Measurements from ENCODE around the gene RBM33.

DNA sequence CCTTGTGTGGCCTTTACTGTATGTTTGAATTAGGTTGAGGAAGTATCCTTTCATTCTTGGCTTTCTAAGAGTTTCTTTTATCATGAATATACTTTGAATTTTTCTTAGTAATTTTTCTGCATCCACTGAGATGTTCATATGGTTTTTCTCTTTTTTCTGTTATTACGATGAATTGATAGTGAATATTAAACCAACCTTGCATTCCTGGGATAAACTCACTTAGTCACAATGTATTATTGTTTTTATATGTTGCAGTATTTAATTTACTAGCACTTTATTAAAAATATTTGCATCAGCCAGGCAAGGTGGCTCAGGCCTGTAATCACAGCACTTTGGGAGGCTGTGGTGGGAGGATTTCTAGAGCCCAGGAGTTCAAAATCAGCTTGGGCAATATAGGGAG is 15.3 kb upstream of the RBM33 start:
- TF ChIP-seq, protein P1, sequence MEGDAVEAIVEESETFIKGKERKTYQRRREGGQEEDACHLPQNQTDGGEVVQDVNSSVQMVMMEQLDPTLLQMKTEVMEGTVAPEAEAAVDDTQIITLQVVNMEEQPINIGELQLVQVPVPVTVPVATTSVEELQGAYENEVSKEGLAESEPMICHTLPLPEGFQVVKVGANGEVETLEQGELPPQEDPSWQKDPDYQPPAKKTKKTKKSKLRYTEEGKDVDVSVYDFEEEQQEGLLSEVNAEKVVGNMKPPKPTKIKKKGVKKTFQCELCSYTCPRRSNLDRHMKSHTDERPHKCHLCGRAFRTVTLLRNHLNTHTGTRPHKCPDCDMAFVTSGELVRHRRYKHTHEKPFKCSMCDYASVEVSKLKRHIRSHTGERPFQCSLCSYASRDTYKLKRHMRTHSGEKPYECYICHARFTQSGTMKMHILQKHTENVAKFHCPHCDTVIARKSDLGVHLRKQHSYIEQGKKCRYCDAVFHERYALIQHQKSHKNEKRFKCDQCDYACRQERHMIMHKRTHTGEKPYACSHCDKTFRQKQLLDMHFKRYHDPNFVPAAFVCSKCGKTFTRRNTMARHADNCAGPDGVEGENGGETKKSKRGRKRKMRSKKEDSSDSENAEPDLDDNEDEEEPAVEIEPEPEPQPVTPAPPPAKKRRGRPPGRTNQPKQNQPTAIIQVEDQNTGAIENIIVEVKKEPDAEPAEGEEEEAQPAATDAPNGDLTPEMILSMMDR (IDR thresholded peaks at IDR 0.05; ENCODE audit: insufficient read depth, low read depth, low read length), result no peak
- no peak for TF ChIP-seq EZH2 (IDR thresholded peaks at IDR 0.05; ENCODE audit: insufficient read depth, low read length)
